Fibroblast of lung (primary cell): ENCODE results near the gene ARF1. TPM values are rescaled to one million over a fixed set of nuclear protein-coding genes. Genes with fewer than 3 reads are reported as not detected.

Experiments used
- DNase-seq, 2 donors: peaks; one replicate each; pipeline versions ENCODE4 v3.0.0 to v3.0.0-alpha.2; 2010; ENCODE audit warnings: low read depth in 2 of 2
- H2AFZ ChIP-seq: 2 replicates; pipeline ENCODE4 v1.5.1; 2012; ENCODE audit warnings: low read length, control low read depth, inconsistent platforms
- H3K27ac ChIP-seq: 2 replicates; pipeline ENCODE4 v1.5.1; 2011; ENCODE audit warnings: low read length, control low read depth; ENCODE audit not compliant: insufficient read depth
- H3K27me3 ChIP-seq: 2 replicates; pipeline ENCODE4 v1.5.1; 2011; ENCODE audit warnings: mild to moderate bottlenecking, low read length; ENCODE audit not compliant: control insufficient read depth, insufficient read depth
- H3K36me3 ChIP-seq: 2 replicates; pipeline ENCODE4 v1.5.1; 2011; ENCODE audit warnings: low read length; ENCODE audit not compliant: control insufficient read depth, insufficient read depth
- H3K4me1 ChIP-seq: 2 replicates; pipeline ENCODE4 v1.5.1; 2011; ENCODE audit warnings: low read length; ENCODE audit not compliant: control insufficient read depth, insufficient read depth; ENCODE audit errors: extremely low read depth
- H3K4me2 ChIP-seq: 2 replicates; pipeline ENCODE4 v1.5.1; 2011; ENCODE audit warnings: low read length, control low read depth; ENCODE audit not compliant: insufficient read depth; ENCODE audit errors: extremely low read depth
- H3K4me3 ChIP-seq, 4 experiments: fragments of 200-600 bp in 1 of 4; sonication (generic) in 1 of 4; replicated peaks in 1 of 4; 2 replicates each; pipeline ENCODE4 v1.5.1; 2011 to 2016; ENCODE audit warnings: low read length in 4 of 4, low read depth in 3 of 4, mild to moderate bottlenecking in 3 of 4, control low read depth in 2 of 4, inconsistent platforms in 1 of 4, mixed read lengths in 1 of 4; ENCODE audit not compliant: insufficient read depth in 1 of 4; ENCODE audit errors: control extremely low read depth in 1 of 4
- H3K79me2 ChIP-seq: 2 replicates; pipeline ENCODE4 v1.5.1; 2012; ENCODE audit warnings: mild to moderate bottlenecking, low read length, inconsistent platforms; ENCODE audit not compliant: control insufficient read depth, insufficient read depth
- H3K9ac ChIP-seq: 2 replicates; pipeline ENCODE4 v1.5.1; 2011; ENCODE audit warnings: mild to moderate bottlenecking, low read length, control low read depth; ENCODE audit not compliant: insufficient read depth
- H3K9me3 ChIP-seq: 2 replicates; pipeline ENCODE4 v1.5.1; 2012; ENCODE audit warnings: low read depth, low read length; ENCODE audit not compliant: control insufficient read depth, insufficient read depth
- H4K20me1 ChIP-seq: 2 replicates; pipeline ENCODE4 v1.5.1; 2011; ENCODE audit warnings: low read length; ENCODE audit not compliant: control insufficient read depth, insufficient read depth; ENCODE audit errors: extremely low read depth
- EZH2 ChIP-seq: IDR thresholded peaks from 2 replicates; pipeline ENCODE4 v1.5.1; 2012; ENCODE audit warnings: low read length, control low read depth, mild to moderate bottlenecking; ENCODE audit errors: missing control alignments
- polyA plus RNA-seq, 2 donors: library from polyadenylated mRNA; depleted of rRNA in 1 of 2; stranded (reverse) in 1 of 2; unstranded in 1 of 2; fragments of >200 nt; gene quantifications; 2 replicates each; pipeline ENCODE4 v1.2.1, GENCODE V29; 2011 to 2012; ENCODE audit warnings: missing spikeins in 1 of 2
- total RNA-seq: library from RNA; depleted of rRNA; stranded (reverse); fragments of >200 nt; gene quantifications from 2 replicates; pipeline ENCODE4 v1.2.1, GENCODE V29; 2014
- TF ChIP-seq, protein P1 (sequence below), 2 donors: IDR thresholded peaks in 1 of 2; conservative IDR thresholded peaks in 1 of 2; 1 replicate in 1 of 2; 2 replicates in 1 of 2; pipeline ENCODE4 v1.5.1; 2011 to 2012; ENCODE audit warnings: low read length in 2 of 2, control low read depth in 1 of 2, inconsistent platforms in 1 of 2, low read depth in 1 of 2, mild to moderate bottlenecking in 1 of 2

The ARF1 gene
- total and polyA plus RNA-seq, 2 donors (not counting 1 experiment from before 2014, with no cell fraction given), result 261 to 546 TPM

DNA sequence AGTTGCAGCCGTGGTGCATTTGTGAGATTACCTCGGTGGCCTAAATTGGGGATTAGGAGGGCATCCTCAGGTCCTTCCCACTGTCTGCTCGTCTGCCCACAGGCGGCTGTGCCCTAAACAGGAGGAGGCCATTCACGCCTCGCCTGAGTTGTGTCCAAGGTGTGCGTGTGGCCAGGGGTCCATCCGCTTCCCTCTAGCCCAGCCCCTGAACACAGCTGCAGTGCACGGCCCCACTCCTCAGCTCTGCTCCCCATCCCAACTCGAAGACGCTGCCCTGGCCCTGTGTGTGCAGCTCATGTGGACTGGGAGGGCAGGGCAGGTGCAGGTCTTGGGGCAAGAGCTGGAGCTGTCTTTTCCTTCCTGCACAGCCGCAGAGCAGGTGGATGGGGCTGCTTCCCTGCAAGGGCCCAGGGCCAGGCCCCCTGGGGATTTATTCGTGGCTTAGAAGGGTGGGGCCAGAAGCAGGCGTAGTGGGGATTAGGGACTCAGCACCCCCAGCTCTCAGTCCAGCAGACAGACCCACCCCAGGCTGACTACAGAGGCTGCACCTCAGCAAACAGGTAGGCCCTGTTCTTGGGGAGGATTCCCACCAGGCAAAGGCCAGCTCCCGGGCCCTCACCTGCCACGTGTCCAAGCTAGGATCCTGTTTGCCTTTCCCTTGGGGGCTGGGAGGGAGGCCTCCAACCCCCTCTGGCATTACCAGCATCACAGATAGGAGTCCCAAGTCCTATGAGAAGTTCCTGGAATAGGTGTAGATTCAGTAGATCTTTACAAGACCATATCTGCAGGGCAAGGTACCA, 61.9 kb downstream of the ARF1 start:
- TF ChIP-seq, protein P1, sequence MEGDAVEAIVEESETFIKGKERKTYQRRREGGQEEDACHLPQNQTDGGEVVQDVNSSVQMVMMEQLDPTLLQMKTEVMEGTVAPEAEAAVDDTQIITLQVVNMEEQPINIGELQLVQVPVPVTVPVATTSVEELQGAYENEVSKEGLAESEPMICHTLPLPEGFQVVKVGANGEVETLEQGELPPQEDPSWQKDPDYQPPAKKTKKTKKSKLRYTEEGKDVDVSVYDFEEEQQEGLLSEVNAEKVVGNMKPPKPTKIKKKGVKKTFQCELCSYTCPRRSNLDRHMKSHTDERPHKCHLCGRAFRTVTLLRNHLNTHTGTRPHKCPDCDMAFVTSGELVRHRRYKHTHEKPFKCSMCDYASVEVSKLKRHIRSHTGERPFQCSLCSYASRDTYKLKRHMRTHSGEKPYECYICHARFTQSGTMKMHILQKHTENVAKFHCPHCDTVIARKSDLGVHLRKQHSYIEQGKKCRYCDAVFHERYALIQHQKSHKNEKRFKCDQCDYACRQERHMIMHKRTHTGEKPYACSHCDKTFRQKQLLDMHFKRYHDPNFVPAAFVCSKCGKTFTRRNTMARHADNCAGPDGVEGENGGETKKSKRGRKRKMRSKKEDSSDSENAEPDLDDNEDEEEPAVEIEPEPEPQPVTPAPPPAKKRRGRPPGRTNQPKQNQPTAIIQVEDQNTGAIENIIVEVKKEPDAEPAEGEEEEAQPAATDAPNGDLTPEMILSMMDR (conservative IDR thresholded peaks at IDR 0.05 in 1 of 2, IDR thresholded peaks at IDR 0.05 in 1 of 2; ENCODE audit: low read depth in 1 of 2, low read length in 2 of 2), result no peak
- TF ChIP-seq EZH2, result no peak
- peaks cover 20% of the 10 kb centered on the region for H3K36me3 ChIP-seq
- H4K20me1 ChIP-seq, result no peaks in the 10 kb centered on the region
- no peak overlapping the region for H2AFZ ChIP-seq
- H3K4me2 ChIP-seq, result no peak overlapping the region
- no peak overlapping the region for H3K27ac ChIP-seq
- no peaks in the 10 kb centered on the region for H3K9me3 ChIP-seq
- H3K4me1 ChIP-seq, result peaks cover 24% of the 10 kb centered on the region
- H3K9ac ChIP-seq, result no peak overlapping the region
- peaks cover 81% of the 10 kb centered on the region for H3K79me2 ChIP-seq
- no peak for DNase-seq
- no peaks in the 10 kb centered on the region for H3K27me3 ChIP-seq
- no peak overlapping the region for H3K4me3 ChIP-seq

GRCh38 chr1:228144993-228145343, 62.5 kb downstream of the ARF1 start:
- H3K4me1 ChIP-seq, result peaks cover 30% of the 10 kb centered on the region
- peaks cover 81% of the 10 kb centered on the region for H3K79me2 ChIP-seq
- H3K27me3 ChIP-seq, result no peaks in the 10 kb centered on the region
- no peak overlapping the region for H3K9ac ChIP-seq
- no peak overlapping the region for H2AFZ ChIP-seq
- no peak overlapping the region for H3K27ac ChIP-seq
- DNase-seq, result no peak
- H3K36me3 ChIP-seq, result peaks cover 20% of the 10 kb centered on the region
- no peaks in the 10 kb centered on the region for H4K20me1 ChIP-seq
- H3K9me3 ChIP-seq, result no peaks in the 10 kb centered on the region
- no peak overlapping the region for H3K4me3 ChIP-seq
- TF ChIP-seq, protein P1 (conservative IDR thresholded peaks at IDR 0.05 in 1 of 2, IDR thresholded peaks at IDR 0.05 in 1 of 2; ENCODE audit: low read depth in 1 of 2, low read length in 2 of 2), result no peak
- no peak for TF ChIP-seq EZH2
- H3K4me2 ChIP-seq, result no peak overlapping the region

DNA sequence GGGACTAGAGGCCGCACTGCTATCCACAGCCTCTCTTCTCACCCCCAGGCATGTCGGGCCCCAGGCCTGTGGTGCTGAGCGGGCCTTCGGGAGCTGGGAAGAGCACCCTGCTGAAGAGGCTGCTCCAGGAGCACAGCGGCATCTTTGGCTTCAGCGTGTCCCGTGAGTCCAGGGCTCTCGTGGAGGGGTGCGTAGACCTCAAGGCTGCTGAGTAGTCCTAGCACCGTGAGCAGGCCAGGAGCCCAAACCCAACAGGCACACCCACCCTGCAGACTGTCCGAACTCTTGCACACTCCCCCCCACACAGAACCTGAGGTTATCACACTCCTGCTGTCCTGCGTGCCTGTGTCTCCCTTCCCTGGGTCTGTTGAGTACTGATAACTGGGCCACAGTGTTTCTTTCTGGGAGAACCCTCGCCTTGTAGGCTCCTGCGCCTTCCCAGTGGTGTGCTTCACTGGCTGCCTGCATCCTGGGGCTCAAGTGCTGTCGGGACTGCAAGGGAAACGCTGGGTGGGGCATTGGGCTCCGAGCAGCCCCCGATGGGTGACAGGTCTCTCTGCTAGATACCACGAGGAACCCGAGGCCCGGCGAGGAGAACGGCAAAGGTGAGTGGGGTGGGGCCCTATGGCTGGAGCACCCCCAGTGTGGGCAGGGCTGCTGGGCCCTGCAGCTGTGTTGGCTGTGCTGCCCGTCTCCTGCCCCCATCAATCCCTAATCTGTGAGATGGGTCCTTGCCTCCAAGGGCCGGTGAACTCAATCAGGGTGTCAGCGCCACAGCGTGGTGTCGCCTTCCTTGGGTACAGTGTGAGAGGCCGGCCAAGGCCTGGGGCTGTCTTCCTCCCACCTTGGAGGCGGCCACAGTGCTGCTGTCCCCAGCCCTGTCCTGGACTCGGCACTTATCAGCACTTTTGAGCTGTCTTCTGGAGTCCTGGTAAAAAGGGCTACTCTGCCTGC, 63.2 kb downstream of the ARF1 start:
- Histone ChIP-seq H3K9ac (no peak overlapping the region), H3K4me1 (peaks cover 37% of the 10 kb centered on the region), H4K20me1 (no peaks in the 10 kb centered on the region), H3K4me3 (no peak overlapping the region), H3K27me3 (no peaks in the 10 kb centered on the region), H3K27ac (no peak overlapping the region), H3K79me2 (peaks cover 75% of the 10 kb centered on the region), H3K36me3 (peaks cover 20% of the 10 kb centered on the region), H3K4me2 (no peak overlapping the region), H3K9me3 (no peaks in the 10 kb centered on the region), H2AFZ (no peak overlapping the region)
- no peak for DNase-seq
- TF ChIP-seq, protein P1 (conservative IDR thresholded peaks at IDR 0.05 in 1 of 2, IDR thresholded peaks at IDR 0.05 in 1 of 2; ENCODE audit: low read depth in 1 of 2, low read length in 2 of 2), result no peak
- TF ChIP-seq EZH2, result no peak
